IMR-90 (cell line): Measurements from ENCODE around the gene DSCAM. TPM values are rescaled to one million over a fixed set of nuclear protein-coding genes. Genes with fewer than 3 reads are reported as not detected.

Source experiments
- ATAC-seq: fragments of 200-7000 bp; cut with Tn5 transposase; 2 replicates; pipeline ENCODE4 v1.9.1; 2020; ENCODE audit warnings: low read depth, mild to moderate bottlenecking, moderate library complexity
- BruUV-seq: library from RNA; stranded (reverse); fragments of 400-500 nt; replicated peaks from 2 replicates; lab custom pipeline; 2021; lab: Mats Ljungman, UMichigan
- CTCF ChIA-PET: fragments of 300-600 bp; formaldehyde crosslinking; extraction: SDS; loops from one replicate; lab custom pipeline; 2021; ENCODE audit warnings: antibody characterized with exemption; lab: Yijun Ruan, JAX
- POLR2A ChIA-PET: fragments of 300-600 bp; sonication (Branson Sonifier 250); formaldehyde crosslinking; loops from one replicate; lab custom pipeline; 2022; ENCODE audit warnings: antibody characterized with exemption; ENCODE audit not compliant: unreplicated experiment; lab: Charles Lee
- DNase-seq: peaks from one replicate; pipeline ENCODE4 v3.0.0; 2013
- H2AFZ ChIP-seq: replicated peaks from 2 replicates; pipeline ENCODE3; 2013; ENCODE audit warnings: low read length, mild to moderate bottlenecking; ENCODE audit not compliant: poor library complexity
- H2AK5ac ChIP-seq: 2 replicates; pipeline ENCODE4 v1.6.1; 2013; ENCODE audit warnings: low read depth, low read length, inconsistent platforms
- H2AK9ac ChIP-seq: replicated peaks from 2 replicates; pipeline ENCODE3; 2013; ENCODE audit warnings: mild to moderate bottlenecking, low read depth, low read length, moderate library complexity; ENCODE audit not compliant: poor library complexity
- H2BK120ac ChIP-seq: 2 replicates; pipeline ENCODE4 v1.6.1; 2013; ENCODE audit warnings: low read depth, low read length, inconsistent platforms
- H2BK15ac ChIP-seq: 3 replicates; pipeline ENCODE4 v1.6.1; 2013; ENCODE audit warnings: low read depth, low read length, inconsistent platforms
- H2BK20ac ChIP-seq: 2 replicates; pipeline ENCODE4 v1.6.1; 2013; ENCODE audit warnings: low read depth, mild to moderate bottlenecking, inconsistent platforms, low read length, moderate library complexity
- H2BK5ac ChIP-seq: 2 replicates; pipeline ENCODE4 v1.6.1; 2013; ENCODE audit warnings: mild to moderate bottlenecking, low read depth, low read length, inconsistent platforms; ENCODE audit not compliant: poor library complexity, severe bottlenecking
- H3K14ac ChIP-seq: replicated peaks from 2 replicates; pipeline ENCODE4 v1.6.1; 2013; ENCODE audit warnings: low read depth, low read length, inconsistent platforms
- H3K18ac ChIP-seq: 2 replicates; pipeline ENCODE4 v1.6.1; 2013; ENCODE audit warnings: low read depth, low read length, control low read depth
- H3K23ac ChIP-seq: 2 replicates; pipeline ENCODE4 v1.6.1; 2013; ENCODE audit warnings: low read depth, low read length, inconsistent platforms
- H3K27ac ChIP-seq: 2 replicates; pipeline ENCODE4 v1.5.1; 2013; ENCODE audit warnings: mild to moderate bottlenecking, control low read depth, low read length; ENCODE audit not compliant: insufficient read depth
- H3K27me3 ChIP-seq: 2 replicates; pipeline ENCODE4 v1.6.1; 2013; ENCODE audit warnings: low read length; ENCODE audit not compliant: control insufficient read depth, insufficient read depth
- H3K36me3 ChIP-seq: 2 replicates; pipeline ENCODE4 v1.6.1; 2013; ENCODE audit warnings: low read length, mixed read lengths; ENCODE audit not compliant: control insufficient read depth, insufficient read depth
- H3K4ac ChIP-seq: 2 replicates; pipeline ENCODE4 v1.6.1; 2013; ENCODE audit warnings: low read depth, low read length, inconsistent platforms
- H3K4me1 ChIP-seq: 2 replicates; pipeline ENCODE4 v1.6.1; 2013; ENCODE audit warnings: low read length, mixed read lengths; ENCODE audit not compliant: control insufficient read depth, insufficient read depth
- H3K4me2 ChIP-seq: 2 replicates; pipeline ENCODE4 v1.6.1; 2013; ENCODE audit warnings: low read depth, mild to moderate bottlenecking, control low read depth, low read length, moderate library complexity
- H3K4me3 ChIP-seq: 2 replicates; pipeline ENCODE4 v1.5.1; 2013; ENCODE audit warnings: low read depth, mild to moderate bottlenecking, control low read depth, low read length, moderate library complexity; ENCODE audit not compliant: insufficient read depth
- H3K56ac ChIP-seq: 2 replicates; pipeline ENCODE4 v1.6.1; 2013; ENCODE audit warnings: low read length, inconsistent platforms; ENCODE audit not compliant: insufficient read depth; ENCODE audit errors: extremely low read depth
- H3K79me1 ChIP-seq, 2 experiments: 2 replicates each; pipeline ENCODE4 v1.6.1; 2013; ENCODE audit warnings: low read length in 2 of 2, inconsistent platforms in 1 of 2, low read depth in 1 of 2
- H3K9ac ChIP-seq: 2 replicates; pipeline ENCODE4 v1.6.1; 2013; ENCODE audit warnings: low read depth, low read length, control low read depth
- H3K9me1 ChIP-seq: 2 replicates; pipeline ENCODE4 v1.6.1; 2013; ENCODE audit warnings: low read length, inconsistent platforms; ENCODE audit not compliant: insufficient read depth
- H3K9me3 ChIP-seq: 2 replicates; pipeline ENCODE4 v1.6.1; 2013; ENCODE audit warnings: low read length; ENCODE audit not compliant: control insufficient read depth, insufficient read depth
- H4K20me1 ChIP-seq: 2 replicates; pipeline ENCODE4 v1.6.1; 2013; ENCODE audit warnings: low read length, inconsistent platforms; ENCODE audit not compliant: insufficient read depth
- H4K5ac ChIP-seq: 2 replicates; pipeline ENCODE4 v1.6.1; 2013; ENCODE audit warnings: mild to moderate bottlenecking, low read depth, low read length, control low read depth
- H4K8ac ChIP-seq, 2 experiments: 2 replicates each; pipeline ENCODE4 v1.6.1; 2013; ENCODE audit warnings: low read depth in 2 of 2, low read length in 2 of 2, control low read depth in 1 of 2, inconsistent platforms in 1 of 2
- H4K91ac ChIP-seq: 2 replicates; pipeline ENCODE4 v1.6.1; 2013; ENCODE audit warnings: low read depth, low read length, inconsistent platforms; ENCODE audit not compliant: insufficient read depth
- BHLHE40 ChIP-seq: fragments of 150-350 bp; IDR thresholded peaks from 2 replicates; pipeline ENCODE4 v1.6.1; 2016; ENCODE audit warnings: mild to moderate bottlenecking, low read depth, low read length
- MAZ ChIP-seq: IDR thresholded peaks from 2 replicates; pipeline ENCODE4 v1.6.1; 2012; ENCODE audit warnings: low read depth, mild to moderate bottlenecking, low read length, improper control_type of control experiment, moderate library complexity, borderline replicate concordance
- NFE2L2 ChIP-seq: fragments of 150-350 bp; IDR thresholded peaks from 2 replicates; pipeline ENCODE4 v1.6.1; 2016; ENCODE audit warnings: low read depth, mild to moderate bottlenecking, low read length
- RAD21 ChIP-seq: IDR thresholded peaks from 2 replicates; pipeline ENCODE4 v1.6.1; 2012; ENCODE audit warnings: low read length, improper control_type of control experiment
- SMC3 ChIP-seq: fragments of 150-350 bp; IDR thresholded peaks from 2 replicates; pipeline ENCODE4 v1.6.1; 2016; ENCODE audit warnings: low read depth, mild to moderate bottlenecking, antibody characterized with exemption, low read length, moderate library complexity
- WGBS, 2 experiments: methylation state at CpG; one replicate each; pipeline versions ENCODE4 v1.1.5 to v1.1.7; 2013; ENCODE audit warnings: missing lambda C conversion rate in 2 of 2; ENCODE audit not compliant: insufficient read length in 1 of 2; ENCODE audit errors: extremely low coverage in 2 of 2; 5-methylcytosine and 5-hydroxymethylcytosine counted together
- dilution Hi-C: fragments of 300-500 bp; cut with HindIII; formaldehyde crosslinking; loops from one replicate; pipeline ENCODE4 v1.14.3; 2018; ENCODE audit warnings: low sequenced_read_pairs; ENCODE audit not compliant: unreplicated experiment
- in situ Hi-C: fragments of 300-500 bp; cut with MboI; formaldehyde crosslinking; loops from 3 replicates; pipeline ENCODE4 v1.14.3; 2019; ENCODE audit warnings: low sequenced_read_pairs, inconsistent platforms, mixed read lengths
- intact Hi-C: fragments of 100-400 bp; cut with micrococcal nuclease; formaldehyde crosslinking; loops from 2 replicates; pipeline ENCODE4 v1.10.0; 2022
- polyA plus RNA-seq, 3 experiments: library from polyadenylated mRNA; depleted of rRNA; stranded (reverse); fragments of >200 nt; gene quantifications; 2 replicates each; pipeline ENCODE4 v1.2.3, GENCODE V29; 2012; ENCODE audit warnings: low replicate concordance in 1 of 3
- total RNA-seq: library from RNA; depleted of rRNA; stranded (reverse); fragments of >200 nt; gene quantifications from 2 replicates; pipeline ENCODE4 v1.2.3, GENCODE V29; 2012

DSCAM gene
- total and polyA plus RNA-seq, 2 of the 4 experiments (the other 2 are of a cell fraction): under 0.01 to 0.02 TPM

GRCh38 chr21:40244981-40245380 lies 602.0 kb downstream of the DSCAM start:
- DNase-seq: no peak
- H3K4me1 ChIP-seq: no peaks in the 10 kb centered on the region
- H4K8ac ChIP-seq: no peak overlapping the region
- no peak overlapping the region for H2BK5ac ChIP-seq
- no peak overlapping the region for H3K18ac ChIP-seq
- H4K5ac ChIP-seq: no peak overlapping the region
- H3K9me1 ChIP-seq: no peaks in the 10 kb centered on the region
- no peak overlapping the region for H4K91ac ChIP-seq
- H2BK120ac ChIP-seq: no peak overlapping the region
- no peak overlapping the region for H3K14ac ChIP-seq
- no peaks in the 10 kb centered on the region for H3K79me1 ChIP-seq
- WGBS, 2 experiments: no CpG with 5 or more reads among the region's 4 CpGs
- no peak overlapping the region for H2AFZ ChIP-seq
- no peak overlapping the region for H2BK20ac ChIP-seq
- dilution Hi-C loops (no loop called here), in situ Hi-C loops (no loop called here), intact Hi-C loops (no loop called here)
- H2BK15ac ChIP-seq: no peak overlapping the region
- no peak overlapping the region for H2AK5ac ChIP-seq
- no peak overlapping the region for H3K56ac ChIP-seq
- H2AK9ac ChIP-seq: no peak overlapping the region
- no peaks in the 10 kb centered on the region for H3K27me3 ChIP-seq
- H3K4ac ChIP-seq: no peak overlapping the region
- H3K4me3 ChIP-seq: no peak overlapping the region
- TF ChIP-seq SMC3 (no peak), RAD21 (no peak), BHLHE40 (no peak), NFE2L2 (no peak), MAZ (no peak)
- H4K20me1 ChIP-seq: no peaks in the 10 kb centered on the region
- H3K27ac ChIP-seq: no peak overlapping the region
- BruUV-seq: no TSS peak
- ChIA-PET POLR2A (no interaction called here), CTCF (no interaction called here)
- H3K23ac ChIP-seq: no peak overlapping the region
- H3K4me2 ChIP-seq: no peak overlapping the region
- no peak for ATAC-seq
- no peaks in the 10 kb centered on the region for H3K36me3 ChIP-seq
- peaks cover 30% of the 10 kb centered on the region for H3K9me3 ChIP-seq
- H3K9ac ChIP-seq: no peak overlapping the region
